Gastroesophageal sphincter (tissue), 4 donors: Measurements from ENCODE around the gene ASPG. TPM values are rescaled to one million over a fixed set of nuclear protein-coding genes. Genes with fewer than 3 reads are reported as not detected.
A peak's percentile ranks its signal among the peaks of the same experiment; 100 is the strongest.

ENCODE experiments used
- ATAC-seq: fragments of 150-250 bp; one replicate; pipeline ENCODE4 v1.9.1; 2016; ENCODE audit warnings: mild to moderate bottlenecking, moderate library complexity
- H3K27ac ChIP-seq, 4 donors: fragments of 200-600 bp; sonication (generic) in 3 of 4; 1 replicate in 3 of 4; 2 replicates in 1 of 4; pipeline ENCODE4 v1.5.1; 2016 to 2019
- H3K27me3 ChIP-seq: fragments of 200-600 bp; sonication (generic); one replicate; pipeline ENCODE4 v1.5.1; 2019
- H3K36me3 ChIP-seq, 2 donors: fragments of 200-600 bp; sonication (generic); one replicate each; pipeline ENCODE4 v1.5.1; 2019; ENCODE audit warnings: control low read depth in 1 of 2
- H3K4me1 ChIP-seq, 3 donors: fragments of 200-600 bp; sonication (generic); 1 replicate in 2 of 3; 2 replicates in 1 of 3; pipeline ENCODE4 v1.5.1; 2016 to 2019; ENCODE audit warnings: control low read depth in 2 of 3
- H3K4me3 ChIP-seq, 2 donors: fragments of 200-600 bp; sonication (generic); one replicate each; pipeline ENCODE4 v1.5.1; 2019; ENCODE audit warnings: mild to moderate bottlenecking in 1 of 2, moderate library complexity in 1 of 2
- H3K9me3 ChIP-seq, 3 donors: fragments of 200-600 bp; sonication (generic); one replicate each; pipeline ENCODE4 v1.5.1; 2017 to 2019; ENCODE audit warnings: control low read depth in 2 of 3
- EP300 ChIP-seq: sonication (generic); formaldehyde crosslinking; IDR thresholded peaks from one replicate; pipeline ENCODE4 v1.6.1; 2017; ENCODE audit warnings: antibody characterized with exemption, mild to moderate bottlenecking
- POLR2A ChIP-seq, 2 donors: fragments of 450-650 bp; IDR thresholded peaks; one replicate each; pipeline ENCODE4 v1.6.1; 2017; ENCODE audit warnings: antibody characterized with exemption in 2 of 2, mild to moderate bottlenecking in 2 of 2, moderate library complexity in 1 of 2
- POLR2AphosphoS5 ChIP-seq: sonication (generic); formaldehyde crosslinking; IDR thresholded peaks from one replicate; pipeline ENCODE4 v1.6.1; 2017; ENCODE audit warnings: antibody characterized with exemption
- WGBS, 2 donors: methylation state at CpG; one replicate each; pipeline ENCODE4 v1.1.5; 2018; ENCODE audit warnings: low coverage in 1 of 2; 5-methylcytosine and 5-hydroxymethylcytosine counted together
- total RNA-seq, 4 donors: library from RNA; depleted of rRNA; stranded (reverse); fragments of >200 nt; gene quantifications; one replicate each; pipeline ENCODE4 v1.1.0, GENCODE V29; 2016
- TF ChIP-seq, protein P1 (sequence below), 4 experiments: fragments of 200-600 bp in 2 of 4; fragments of 450-650 bp in 2 of 4; sonication (generic) in 1 of 4; IDR thresholded peaks; one replicate each; pipeline ENCODE4 v1.5.1; 2017 to 2019; ENCODE audit warnings: antibody characterized with exemption in 4 of 4, mild to moderate bottlenecking in 2 of 4, moderate library complexity in 2 of 4

Gene ASPG
- total RNA-seq, 4 donors from 2014 or later: 0.13 to 1.1 TPM; not detected in 2

DNA sequence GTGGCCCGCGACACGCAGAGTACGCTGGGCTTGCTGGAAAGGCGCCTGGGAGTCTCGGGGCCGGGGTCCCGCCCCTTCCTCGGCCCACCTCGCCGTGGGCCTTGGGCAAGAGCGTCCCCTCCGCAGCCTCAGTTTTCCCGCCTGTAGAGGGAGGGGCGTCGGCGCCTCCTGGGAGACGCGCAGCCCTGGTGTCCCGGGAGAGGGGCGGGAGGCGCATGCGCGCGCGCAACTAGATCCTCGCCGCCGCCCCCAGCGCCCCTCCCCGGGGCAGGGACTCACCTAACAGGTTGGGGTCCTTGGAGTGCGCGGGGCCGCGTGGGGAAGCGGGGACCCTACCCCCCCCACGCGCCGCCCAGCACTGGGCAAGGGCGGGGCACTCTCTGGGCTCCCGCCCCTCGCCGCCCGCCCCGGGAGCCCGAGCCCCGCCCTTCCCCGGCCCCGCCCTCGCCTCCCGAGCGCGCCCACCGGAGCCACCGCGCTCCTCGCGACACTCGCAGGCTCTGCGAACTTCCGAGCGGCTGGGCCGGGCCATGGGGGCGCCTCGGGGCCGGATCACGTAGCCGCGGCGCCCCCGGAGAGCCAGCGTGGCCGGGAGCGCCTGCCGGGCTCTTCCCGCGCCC lies 52.7 kb downstream of the ASPG start, which contains the start of gene KIF26A:
Gene KIF26A, plus strand, starts transcription at position 490 of the 620 bp plus-strand sequence. CDS start 136 bp downstream, outside the sequence.
- Histone ChIP-seq H3K9me3 (no peaks in the 10 kb centered on the region), H3K36me3 (no peaks in the 10 kb centered on the region), H3K4me1 (peaks cover 0 to 46% (median 23%) of the 10 kb centered on the region in 3 donors), H3K27ac (peak within 1 kb of the TSS in 3 of 4 donors; percentile 34 to 61 (median 38)), H3K27me3 (peaks cover 80% of the 10 kb centered on the region), H3K4me3 (peak within 1 kb of the TSS; percentile 31 to 57)
- TF ChIP-seq EP300 (no peak), POLR2AphosphoS5 (no peak), POLR2A (IDR thresholded peaks at IDR 0.05) (no peak)
- TF ChIP-seq, protein P1, sequence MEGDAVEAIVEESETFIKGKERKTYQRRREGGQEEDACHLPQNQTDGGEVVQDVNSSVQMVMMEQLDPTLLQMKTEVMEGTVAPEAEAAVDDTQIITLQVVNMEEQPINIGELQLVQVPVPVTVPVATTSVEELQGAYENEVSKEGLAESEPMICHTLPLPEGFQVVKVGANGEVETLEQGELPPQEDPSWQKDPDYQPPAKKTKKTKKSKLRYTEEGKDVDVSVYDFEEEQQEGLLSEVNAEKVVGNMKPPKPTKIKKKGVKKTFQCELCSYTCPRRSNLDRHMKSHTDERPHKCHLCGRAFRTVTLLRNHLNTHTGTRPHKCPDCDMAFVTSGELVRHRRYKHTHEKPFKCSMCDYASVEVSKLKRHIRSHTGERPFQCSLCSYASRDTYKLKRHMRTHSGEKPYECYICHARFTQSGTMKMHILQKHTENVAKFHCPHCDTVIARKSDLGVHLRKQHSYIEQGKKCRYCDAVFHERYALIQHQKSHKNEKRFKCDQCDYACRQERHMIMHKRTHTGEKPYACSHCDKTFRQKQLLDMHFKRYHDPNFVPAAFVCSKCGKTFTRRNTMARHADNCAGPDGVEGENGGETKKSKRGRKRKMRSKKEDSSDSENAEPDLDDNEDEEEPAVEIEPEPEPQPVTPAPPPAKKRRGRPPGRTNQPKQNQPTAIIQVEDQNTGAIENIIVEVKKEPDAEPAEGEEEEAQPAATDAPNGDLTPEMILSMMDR (IDR thresholded peaks at IDR 0.05): no peak
- peak; percentile 36 for ATAC-seq
- no CpG with 5 or more reads among the region's 77 CpGs for WGBS, 2 donors

DNA sequence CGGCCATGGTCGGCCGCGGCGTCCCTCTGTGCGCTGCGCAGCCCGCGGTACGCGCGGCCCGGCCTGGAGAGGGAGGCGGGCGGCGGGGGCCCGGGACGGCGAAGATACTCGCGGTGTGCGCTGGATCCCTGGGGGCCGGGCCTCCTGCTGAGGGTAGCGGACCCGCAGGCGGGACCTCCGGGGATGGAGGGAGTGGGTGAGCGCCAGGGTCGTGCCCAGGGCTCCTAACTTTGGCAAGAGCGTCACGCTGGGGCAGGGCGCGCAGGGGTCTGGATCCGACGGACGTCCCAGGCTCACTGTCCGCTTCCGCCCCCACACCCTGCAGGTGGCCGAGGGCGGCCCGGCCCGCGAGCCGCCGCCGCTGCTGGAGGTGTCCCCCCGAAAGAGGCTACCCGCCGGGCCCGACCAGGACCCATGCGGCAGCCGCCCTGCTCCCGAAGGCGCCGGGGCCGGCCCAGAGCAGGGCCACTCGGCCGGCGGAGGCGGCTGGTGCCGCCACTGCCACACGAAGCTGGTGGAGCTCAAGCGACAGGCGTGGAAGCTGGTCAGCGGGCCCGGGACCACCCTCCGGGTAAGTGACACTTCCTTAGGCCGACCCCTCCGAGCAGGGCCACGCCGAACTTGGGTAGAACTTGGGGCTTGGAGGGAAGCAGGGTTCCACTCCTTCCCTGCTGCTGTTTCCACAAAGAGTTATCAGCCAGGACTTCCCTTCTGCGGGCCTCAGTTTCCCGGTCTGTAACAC lies 53.4 kb downstream of the ASPG start:
- peak overlapping the region in 3 of 4 donors; percentile 34 to 61 (median 38) for H3K27ac ChIP-seq
- peaks cover 0 to 46% (median 23%) of the 10 kb centered on the region in 3 donors for H3K4me1 ChIP-seq
- peaks cover 80% of the 10 kb centered on the region for H3K27me3 ChIP-seq
- H3K36me3 ChIP-seq: no peaks in the 10 kb centered on the region
- H3K4me3 ChIP-seq: peak overlapping the region; percentile 31 to 57
- no peaks in the 10 kb centered on the region for H3K9me3 ChIP-seq
- no CpG with 5 or more reads among the region's 73 CpGs for WGBS, 2 donors
- TF ChIP-seq POLR2A (IDR thresholded peaks at IDR 0.05) (no peak), EP300 (no peak), POLR2AphosphoS5 (no peak)
- TF ChIP-seq, protein P1 (IDR thresholded peaks at IDR 0.05): no peak
- ATAC-seq: no peak

DNA sequence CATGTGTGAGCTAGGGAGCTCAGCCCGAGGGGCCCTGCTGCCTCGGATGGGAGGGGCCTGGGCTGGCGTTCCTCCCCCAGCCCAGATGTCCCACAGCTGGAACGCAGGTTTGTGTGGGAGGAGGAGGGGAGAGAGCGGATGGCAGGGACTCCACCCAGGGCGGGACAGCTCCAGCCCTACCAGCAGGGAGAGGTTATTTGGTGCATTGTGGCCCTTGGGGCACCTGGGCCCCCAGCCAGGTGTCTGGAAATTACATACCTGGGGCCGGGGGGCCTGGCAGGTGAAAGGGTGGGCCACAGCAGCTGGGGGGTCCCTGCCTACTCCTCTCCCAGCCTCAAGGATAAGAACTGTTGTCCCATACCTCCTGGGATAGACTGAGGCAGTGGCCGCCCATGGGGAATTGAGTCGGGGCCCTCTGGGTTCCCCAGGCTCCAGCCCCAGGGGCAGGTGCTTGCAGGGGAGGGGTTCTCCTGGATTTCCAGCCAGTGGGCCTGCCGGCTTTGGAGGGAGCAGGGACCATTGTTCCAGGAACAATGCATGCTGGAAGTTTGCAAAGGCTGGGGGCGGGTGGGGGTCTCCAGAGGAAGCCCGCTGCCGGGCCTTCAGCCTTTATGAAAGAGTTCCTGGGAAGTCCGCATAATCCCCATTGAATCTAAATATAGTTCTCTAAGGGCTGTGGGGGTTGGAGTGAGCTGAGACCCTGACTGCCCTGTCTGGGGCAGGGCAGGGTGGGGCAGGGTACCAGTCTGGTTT lies 54.1 kb downstream of the ASPG start:
- no peaks in the 10 kb centered on the region for H3K9me3 ChIP-seq
- 100% methylated on average over 1 of the region's 14 CpGs; no CpG with 5 or more reads in 1 of the 2 donors for WGBS, 2 donors
- peaks cover 78% of the 10 kb centered on the region for H3K27me3 ChIP-seq
- no peak for TF ChIP-seq EP300
- H3K36me3 ChIP-seq: no peaks in the 10 kb centered on the region
- H3K27ac ChIP-seq: peak overlapping the region in 1 of 4 donors; percentile 61
- no peak for ATAC-seq
- H3K4me1 ChIP-seq: peaks cover 0 to 46% (median 23%) of the 10 kb centered on the region in 3 donors
- peak overlapping the region in 1 of 2 donors; percentile 57 for H3K4me3 ChIP-seq

DNA sequence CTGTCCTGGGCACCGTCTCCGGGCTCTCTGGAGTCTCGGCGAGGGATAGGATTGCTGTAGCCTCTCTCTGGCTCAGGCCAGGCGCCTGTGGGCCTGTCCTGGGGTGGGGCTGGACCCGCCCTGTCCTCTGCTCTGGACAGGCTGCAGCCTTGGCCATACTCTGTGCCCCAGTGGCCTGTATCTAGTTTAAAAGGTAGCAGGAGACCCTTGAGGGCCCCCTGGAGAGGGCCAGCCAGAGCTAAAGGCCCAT lies 54.6 kb downstream of the ASPG start:
- Histone ChIP-seq H3K27ac (no peak overlapping the region), H3K4me1 (peaks cover 0 to 45% (median 23%) of the 10 kb centered on the region in 3 donors), H3K9me3 (no peaks in the 10 kb centered on the region), H3K36me3 (no peaks in the 10 kb centered on the region), H3K4me3 (peak overlapping the region in 1 of 2 donors; percentile 57), H3K27me3 (peaks cover 77% of the 10 kb centered on the region)
- no peak for ATAC-seq
- WGBS, 2 donors: no CpG with 5 or more reads among the region's 6 CpGs
- TF ChIP-seq POLR2AphosphoS5 (no peak), POLR2A (IDR thresholded peaks at IDR 0.05) (no peak), EP300 (no peak)
- TF ChIP-seq, protein P1 (IDR thresholded peaks at IDR 0.05): no peak
